NB4 (cell line): ENCODE results near the gene CSF3.

ENCODE experiments used
- MYC ChIP-seq: IDR thresholded peaks from 2 replicates; pipeline ENCODE4 v1.6.1; 2011; ENCODE audit warnings: low read depth, low read length
- POLR2A ChIP-seq: IDR thresholded peaks from 2 replicates; pipeline ENCODE4 v1.6.1; 2011; ENCODE audit warnings: mild to moderate bottlenecking; ENCODE audit not compliant: insufficient read length; ENCODE audit errors: extremely low read depth
- TF ChIP-seq, protein P1 (sequence below): IDR thresholded peaks from one replicate; pipeline ENCODE4 v1.5.1; 2012; ENCODE audit warnings: low read depth, low read length
- TF ChIP-seq, protein P2 (sequence below): IDR thresholded peaks from 2 replicates; pipeline ENCODE4 v1.6.1; 2011; ENCODE audit warnings: low read depth, low read length

DNA sequence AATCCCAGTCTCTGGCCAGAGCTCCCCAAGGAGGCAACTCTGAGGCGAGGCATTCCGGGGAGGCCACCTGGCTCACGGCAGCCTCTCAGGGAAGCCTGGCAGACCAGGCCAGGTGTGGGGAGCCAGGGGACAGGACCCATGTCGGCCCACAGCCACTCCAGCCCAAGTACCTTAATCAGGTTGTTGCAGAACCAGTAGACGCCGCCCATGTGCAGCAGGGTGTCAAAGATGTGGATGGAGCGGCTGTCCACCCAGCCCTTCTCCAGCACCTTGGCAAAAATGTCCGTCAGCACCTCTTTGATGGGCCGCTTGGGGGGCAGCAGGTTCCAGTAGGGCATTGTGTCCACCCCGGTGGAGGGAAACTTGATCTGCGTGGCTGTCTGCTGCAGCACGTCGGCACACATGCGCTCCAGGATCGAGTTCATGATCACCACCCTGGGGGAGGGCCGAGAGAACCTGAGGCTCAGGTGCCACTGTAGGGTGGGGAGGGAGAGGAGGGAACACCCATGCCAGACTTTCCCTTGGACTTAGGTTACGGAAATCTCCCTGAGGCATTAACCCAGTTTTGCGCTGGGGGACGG lies 7.8 kb downstream of the CSF3 start:
- TF ChIP-seq, protein P1, sequence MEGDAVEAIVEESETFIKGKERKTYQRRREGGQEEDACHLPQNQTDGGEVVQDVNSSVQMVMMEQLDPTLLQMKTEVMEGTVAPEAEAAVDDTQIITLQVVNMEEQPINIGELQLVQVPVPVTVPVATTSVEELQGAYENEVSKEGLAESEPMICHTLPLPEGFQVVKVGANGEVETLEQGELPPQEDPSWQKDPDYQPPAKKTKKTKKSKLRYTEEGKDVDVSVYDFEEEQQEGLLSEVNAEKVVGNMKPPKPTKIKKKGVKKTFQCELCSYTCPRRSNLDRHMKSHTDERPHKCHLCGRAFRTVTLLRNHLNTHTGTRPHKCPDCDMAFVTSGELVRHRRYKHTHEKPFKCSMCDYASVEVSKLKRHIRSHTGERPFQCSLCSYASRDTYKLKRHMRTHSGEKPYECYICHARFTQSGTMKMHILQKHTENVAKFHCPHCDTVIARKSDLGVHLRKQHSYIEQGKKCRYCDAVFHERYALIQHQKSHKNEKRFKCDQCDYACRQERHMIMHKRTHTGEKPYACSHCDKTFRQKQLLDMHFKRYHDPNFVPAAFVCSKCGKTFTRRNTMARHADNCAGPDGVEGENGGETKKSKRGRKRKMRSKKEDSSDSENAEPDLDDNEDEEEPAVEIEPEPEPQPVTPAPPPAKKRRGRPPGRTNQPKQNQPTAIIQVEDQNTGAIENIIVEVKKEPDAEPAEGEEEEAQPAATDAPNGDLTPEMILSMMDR = no peak
- TF ChIP-seq POLR2A (no peak), MYC (no peak)
- TF ChIP-seq, protein P2, sequence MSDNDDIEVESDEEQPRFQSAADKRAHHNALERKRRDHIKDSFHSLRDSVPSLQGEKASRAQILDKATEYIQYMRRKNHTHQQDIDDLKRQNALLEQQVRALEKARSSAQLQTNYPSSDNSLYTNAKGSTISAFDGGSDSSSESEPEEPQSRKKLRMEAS = no peak
